ENCODE measurements around the gene GIGYF1.
"Not testable (repeated sequence)": the region's sequence is repeated elsewhere in the genome, so short reads cannot be mapped to it uniquely, and the experiment has no call there.

GIGYF1 gene

DNA sequence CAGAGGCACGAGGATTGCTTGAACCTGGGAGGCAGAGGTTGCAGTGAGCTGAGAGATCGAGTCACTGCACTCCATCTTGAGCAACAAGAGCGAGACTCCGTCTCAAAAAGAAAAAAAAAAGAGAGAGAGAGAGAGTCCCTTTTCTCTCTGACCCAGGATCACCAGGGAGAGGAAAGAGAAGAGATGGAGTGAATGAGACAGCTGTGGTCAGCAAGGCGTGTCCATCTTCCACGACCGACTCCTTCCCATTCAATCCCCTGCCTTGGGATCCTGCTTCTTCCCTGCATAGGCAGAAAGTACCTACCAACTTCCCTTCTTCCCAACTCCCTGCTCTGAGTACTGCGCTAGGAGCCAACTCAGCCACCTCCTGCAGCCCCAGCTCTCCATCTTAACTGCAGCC lies 34.1 kb upstream of the GIGYF1 start:
- no peak for DNase-seq (ENCODE audit: insufficient read length, low spot score)
- TF ChIP-seq, protein P1, sequence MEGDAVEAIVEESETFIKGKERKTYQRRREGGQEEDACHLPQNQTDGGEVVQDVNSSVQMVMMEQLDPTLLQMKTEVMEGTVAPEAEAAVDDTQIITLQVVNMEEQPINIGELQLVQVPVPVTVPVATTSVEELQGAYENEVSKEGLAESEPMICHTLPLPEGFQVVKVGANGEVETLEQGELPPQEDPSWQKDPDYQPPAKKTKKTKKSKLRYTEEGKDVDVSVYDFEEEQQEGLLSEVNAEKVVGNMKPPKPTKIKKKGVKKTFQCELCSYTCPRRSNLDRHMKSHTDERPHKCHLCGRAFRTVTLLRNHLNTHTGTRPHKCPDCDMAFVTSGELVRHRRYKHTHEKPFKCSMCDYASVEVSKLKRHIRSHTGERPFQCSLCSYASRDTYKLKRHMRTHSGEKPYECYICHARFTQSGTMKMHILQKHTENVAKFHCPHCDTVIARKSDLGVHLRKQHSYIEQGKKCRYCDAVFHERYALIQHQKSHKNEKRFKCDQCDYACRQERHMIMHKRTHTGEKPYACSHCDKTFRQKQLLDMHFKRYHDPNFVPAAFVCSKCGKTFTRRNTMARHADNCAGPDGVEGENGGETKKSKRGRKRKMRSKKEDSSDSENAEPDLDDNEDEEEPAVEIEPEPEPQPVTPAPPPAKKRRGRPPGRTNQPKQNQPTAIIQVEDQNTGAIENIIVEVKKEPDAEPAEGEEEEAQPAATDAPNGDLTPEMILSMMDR (IDR thresholded peaks at IDR 0.05; ENCODE audit: insufficient read depth, missing control alignments), result no peak
- no peak for FAIRE-seq

DNA sequence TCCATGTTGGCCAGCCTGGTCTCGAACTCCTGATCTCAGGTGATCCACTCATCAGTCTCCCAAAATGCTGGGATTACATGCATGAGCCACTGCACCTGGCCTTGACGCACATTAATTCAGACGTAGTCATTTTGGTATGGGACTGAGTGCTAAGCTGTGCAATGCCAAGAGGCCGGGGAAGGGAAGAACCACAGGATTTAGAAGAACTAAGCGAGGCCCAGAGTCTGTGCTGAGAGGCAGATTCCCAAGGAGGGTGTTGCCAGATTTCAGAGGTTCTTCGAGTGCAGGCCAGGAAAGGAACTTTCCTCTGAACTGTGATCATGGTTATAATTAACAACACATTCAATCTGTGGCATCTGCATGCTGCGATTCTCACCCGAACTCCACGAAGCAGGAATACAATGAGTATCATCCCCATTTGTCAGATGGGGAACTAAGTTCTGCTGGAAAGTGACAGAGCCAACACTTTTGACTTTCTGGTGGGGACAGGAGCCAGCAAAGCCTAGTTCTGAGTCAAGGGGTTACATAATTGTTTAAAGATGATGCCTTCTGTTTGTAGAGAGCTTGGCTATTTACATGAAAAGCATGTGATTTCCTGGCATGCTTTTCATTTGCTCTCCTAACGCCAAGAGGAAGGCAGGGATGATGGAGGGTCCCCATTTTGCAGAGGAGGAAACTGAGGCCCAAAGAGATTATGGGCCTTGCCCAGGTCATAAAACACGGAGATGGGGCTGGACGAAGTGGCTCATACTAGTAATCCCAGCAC lies 33.1 kb upstream of the GIGYF1 start:
- TF ChIP-seq, protein P1 (IDR thresholded peaks at IDR 0.05; ENCODE audit: insufficient read depth, missing control alignments), result no peak
- DNase-seq (ENCODE audit: insufficient read length, low spot score) (no peak), FAIRE-seq (no peak)

DNA sequence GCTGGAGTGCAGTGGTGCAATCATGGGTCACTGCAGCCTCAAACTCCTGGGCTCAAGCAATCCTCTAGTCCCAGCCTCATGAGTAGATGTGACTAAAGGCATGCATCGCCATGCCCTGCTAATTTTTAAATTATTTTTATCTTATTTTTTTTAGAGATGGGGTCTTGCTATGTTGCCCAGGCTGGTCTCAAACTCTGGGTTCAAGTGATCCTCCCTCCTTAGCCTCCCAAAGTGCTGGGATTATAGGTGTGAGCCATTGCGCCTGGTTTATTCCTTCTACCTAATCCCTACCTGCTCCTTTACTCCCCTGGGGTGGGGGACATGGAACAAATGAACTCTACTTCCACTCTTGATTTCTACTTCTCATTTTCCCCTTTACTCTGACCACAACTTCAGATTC lies 30.3 kb upstream of the GIGYF1 start:
- FAIRE-seq; DNase-seq (ENCODE audit: insufficient read length, low spot score): not testable (repeated sequence)

DNA sequence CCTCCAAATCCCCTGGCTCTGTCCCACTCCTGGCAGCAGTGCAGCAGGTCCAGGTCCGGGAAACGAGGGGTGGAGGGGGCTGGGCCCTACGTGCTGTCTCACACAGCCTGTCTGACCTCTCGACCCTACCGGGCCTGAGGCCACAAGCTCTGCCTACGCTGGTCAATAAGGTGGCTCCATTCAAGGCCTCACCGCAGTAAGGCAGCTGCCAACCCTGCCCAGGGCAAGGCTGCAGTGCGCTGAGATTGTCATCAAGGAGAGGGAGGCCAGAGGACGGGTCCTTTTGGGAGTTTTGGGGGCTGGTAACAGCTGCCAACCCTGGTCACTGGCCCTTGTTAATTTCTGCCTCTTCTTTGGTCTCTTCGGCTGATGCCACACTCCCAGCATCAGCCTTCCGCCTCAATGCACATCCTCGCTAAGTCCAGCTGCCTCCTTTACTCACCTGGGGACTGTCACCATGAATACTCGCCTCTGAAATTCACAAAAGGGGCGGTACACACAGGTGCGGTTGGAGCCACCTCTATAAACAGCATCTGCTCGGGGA lies 29.8 kb upstream of the GIGYF1 start:
- DNase-seq (ENCODE audit: insufficient read length, low spot score), result no peak
- FAIRE-seq, result no peak
- TF ChIP-seq, protein P1 (IDR thresholded peaks at IDR 0.05; ENCODE audit: insufficient read depth, missing control alignments), result no peak

DNA sequence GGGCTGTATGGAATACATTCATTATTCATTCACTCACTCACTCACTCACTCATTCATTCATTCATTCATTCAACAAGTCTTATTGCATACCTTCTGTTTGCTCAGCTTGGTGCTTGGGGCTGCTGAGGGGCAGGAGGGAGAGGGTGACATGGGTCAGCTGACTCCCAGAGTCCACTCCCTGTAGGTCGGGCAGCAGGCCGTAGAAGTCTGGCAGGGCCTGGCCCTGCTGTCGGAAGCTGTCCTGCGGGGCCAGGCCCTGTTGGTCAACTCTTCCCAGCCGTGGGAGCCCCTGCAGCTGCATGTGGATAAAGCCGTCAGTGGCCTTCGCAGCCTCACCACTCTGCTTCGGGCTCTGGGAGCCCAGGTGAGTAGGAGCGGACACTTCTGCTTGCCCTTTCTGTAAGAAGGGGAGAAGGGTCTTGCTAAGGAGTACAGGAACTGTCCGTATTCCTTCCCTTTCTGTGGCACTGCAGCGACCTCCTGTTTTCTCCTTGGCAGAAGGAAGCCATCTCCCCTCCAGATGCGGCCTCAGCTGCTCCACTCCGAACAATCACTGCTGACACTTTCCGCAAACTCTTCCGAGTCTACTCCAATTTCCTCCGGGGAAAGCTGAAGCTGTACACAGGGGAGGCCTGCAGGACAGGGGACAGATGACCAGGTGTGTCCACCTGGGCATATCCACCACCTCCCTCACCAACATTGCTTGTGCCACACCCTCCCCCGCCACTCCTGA lies 28.6 kb upstream of the GIGYF1 start:
- DNase-seq (ENCODE audit: insufficient read length, low spot score) (no peak), FAIRE-seq (no peak)
- TF ChIP-seq, protein P1 (IDR thresholded peaks at IDR 0.05; ENCODE audit: insufficient read depth, missing control alignments), result no peak

DNA sequence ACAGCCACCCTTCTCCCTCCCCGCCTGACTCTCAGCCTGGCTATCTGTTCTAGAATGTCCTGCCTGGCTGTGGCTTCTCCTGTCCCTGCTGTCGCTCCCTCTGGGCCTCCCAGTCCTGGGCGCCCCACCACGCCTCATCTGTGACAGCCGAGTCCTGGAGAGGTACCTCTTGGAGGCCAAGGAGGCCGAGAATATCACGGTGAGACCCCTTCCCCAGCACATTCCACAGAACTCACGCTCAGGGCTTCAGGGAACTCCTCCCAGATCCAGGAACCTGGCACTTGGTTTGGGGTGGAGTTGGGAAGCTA lies 27.4 kb upstream of the GIGYF1 start:
- TF ChIP-seq, protein P1 (IDR thresholded peaks at IDR 0.05; ENCODE audit: insufficient read depth, missing control alignments), result no peak
- FAIRE-seq (no peak), DNase-seq (ENCODE audit: insufficient read length, low spot score) (no peak)

DNA sequence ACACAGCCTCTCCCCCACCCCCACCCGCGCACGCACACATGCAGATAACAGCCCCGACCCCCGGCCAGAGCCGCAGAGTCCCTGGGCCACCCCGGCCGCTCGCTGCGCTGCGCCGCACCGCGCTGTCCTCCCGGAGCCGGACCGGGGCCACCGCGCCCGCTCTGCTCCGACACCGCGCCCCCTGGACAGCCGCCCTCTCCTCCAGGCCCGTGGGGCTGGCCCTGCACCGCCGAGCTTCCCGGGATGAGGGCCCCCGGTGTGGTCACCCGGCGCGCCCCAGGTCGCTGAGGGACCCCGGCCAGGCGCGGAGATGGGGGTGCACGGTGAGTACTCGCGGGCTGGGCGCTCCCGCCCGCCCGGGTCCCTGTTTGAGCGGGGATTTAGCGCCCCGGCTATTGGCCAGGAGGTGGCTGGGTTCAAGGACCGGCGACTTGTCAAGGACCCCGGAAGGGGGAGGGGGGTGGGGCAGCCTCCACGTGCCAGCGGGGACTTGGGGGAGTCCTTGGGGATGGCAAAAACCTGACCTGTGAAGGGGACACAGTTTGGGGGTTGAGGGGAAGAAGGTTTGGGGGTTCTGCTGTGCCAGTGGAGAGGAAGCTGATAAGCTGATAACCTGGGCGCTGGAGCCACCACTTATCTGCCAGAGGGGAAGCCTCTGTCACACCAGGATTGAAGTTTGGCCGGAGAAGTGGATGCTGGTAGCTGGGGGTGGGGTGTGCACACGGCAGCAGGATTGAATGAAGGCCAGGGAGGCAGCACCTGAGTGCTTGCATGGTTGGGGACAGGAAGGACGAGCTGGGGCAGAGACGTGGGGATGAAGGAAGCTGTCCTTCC lies 26.8 kb upstream of the GIGYF1 start:
- TF ChIP-seq, protein P1 (IDR thresholded peaks at IDR 0.05; ENCODE audit: insufficient read depth, missing control alignments), result no peak
- DNase-seq (ENCODE audit: insufficient read length, low spot score) (no peak), FAIRE-seq (no peak)
